Measurements from ENCODE around the gene PLEKHB2.
"Not testable (repeated sequence)": the region's sequence is repeated elsewhere in the genome, so short reads cannot be mapped to it uniquely, and the experiment has no call there.

The PLEKHB2 gene

GRCh38 chr2:131079931-131080330 lies 25.2 kb upstream of the PLEKHB2 start:
- H3K27ac Mint-ChIP-seq, H3K9me3 Mint-ChIP-seq, ATAC-seq, H3K4me3 Mint-ChIP-seq, H3K27me3 Mint-ChIP-seq: not testable (repeated sequence)
- Mint-ChIP-seq H3K4me1 (peaks cover 42% of the 10 kb centered on the region), H3K36me3 (peaks cover 64% of the 10 kb centered on the region)

- no peak overlapping the region for H3K27ac Mint-ChIP-seq
- no peak for ATAC-seq
- peaks cover 63% of the 10 kb centered on the region for H3K36me3 Mint-ChIP-seq
- no peaks in the 10 kb centered on the region for H3K27me3 Mint-ChIP-seq
- H3K9me3 Mint-ChIP-seq: no peaks in the 10 kb centered on the region
- H3K4me3 Mint-ChIP-seq: no peak overlapping the region
- peaks cover 42% of the 10 kb centered on the region for H3K4me1 Mint-ChIP-seq
Observed at GRCh38 chr2:131081190-131081589, 23.9 kb upstream of the PLEKHB2 start.

- Mint-ChIP-seq H3K4me3 (no peak overlapping the region), H3K36me3 (peaks cover 59% of the 10 kb centered on the region), H3K9me3 (no peaks in the 10 kb centered on the region), H3K4me1 (peaks cover 34% of the 10 kb centered on the region), H3K27me3 (no peaks in the 10 kb centered on the region), H3K27ac (no peak overlapping the region)
- no peak for ATAC-seq
Observed at GRCh38 chr2:131085646-131086045, 19.5 kb upstream of the PLEKHB2 start.

GRCh38 chr2:131092458-131093005 lies 12.6 kb upstream of the PLEKHB2 start:
- H3K27ac Mint-ChIP-seq: peak overlapping the region; percentile 95
- peaks cover 28% of the 10 kb centered on the region for H3K4me1 Mint-ChIP-seq
- H3K27me3 Mint-ChIP-seq: no peaks in the 10 kb centered on the region
- peak overlapping the region; percentile 91 for H3K4me3 Mint-ChIP-seq
- no peak for ATAC-seq
- peaks cover 17% of the 10 kb centered on the region for H3K36me3 Mint-ChIP-seq
- no peaks in the 10 kb centered on the region for H3K9me3 Mint-ChIP-seq

GRCh38 chr2:131093006-131093695 lies 12.0 kb upstream of the PLEKHB2 start, which contains the start of gene FAM168B:
FAM168B (minus strand) TSS chr2:131093460; CDS start chr2:131082646, 10,814 bp downstream.
- peaks cover 12% of the 10 kb centered on the region for H3K36me3 Mint-ChIP-seq
- H3K27me3 Mint-ChIP-seq: no peaks in the 10 kb centered on the region
- ATAC-seq: peak; percentile 93

GRCh38 chr2:131093696-131094462 lies 11.3 kb upstream of the PLEKHB2 start:
- peak; percentile 90 for ATAC-seq
- Mint-ChIP-seq H3K4me3 (peak overlapping the region; percentile 91), H3K4me1 (peaks cover 24% of the 10 kb centered on the region), H3K27ac (peak overlapping the region; percentile 95), H3K27me3 (no peaks in the 10 kb centered on the region), H3K9me3 (no peaks in the 10 kb centered on the region), H3K36me3 (peaks cover 6% of the 10 kb centered on the region)

More at GRCh38 chr2:131093006-131093695, 12.0 kb upstream of the PLEKHB2 start, which contains the start of gene FAM168B:
- peaks cover 28% of the 10 kb centered on the region for H3K4me1 Mint-ChIP-seq
- no peaks in the 10 kb centered on the region for H3K9me3 Mint-ChIP-seq
- peak within 1 kb of the TSS; percentile 95 for H3K27ac Mint-ChIP-seq
- peak within 1 kb of the TSS; percentile 91 for H3K4me3 Mint-ChIP-seq

- Mint-ChIP-seq H3K36me3 (no peaks in the 10 kb centered on the region), H3K27ac (peak overlapping the region; percentile 95), H3K4me1 (peaks cover 17% of the 10 kb centered on the region), H3K27me3 (no peaks in the 10 kb centered on the region), H3K4me3 (peak overlapping the region; percentile 91), H3K9me3 (no peaks in the 10 kb centered on the region)
- no peak for ATAC-seq
Observed at GRCh38 chr2:131094463-131095281, 10.5 kb upstream of the PLEKHB2 start.

- Mint-ChIP-seq H3K4me3 (no peak overlapping the region), H3K4me1 (peaks cover 31% of the 10 kb centered on the region), H3K36me3 (no peaks in the 10 kb centered on the region), H3K9me3 (no peaks in the 10 kb centered on the region), H3K27ac (no peak overlapping the region), H3K27me3 (no peaks in the 10 kb centered on the region)
- ATAC-seq: no peak
Observed at GRCh38 chr2:131103165-131103564, 2.0 kb upstream of the PLEKHB2 start.

GRCh38 chr2:131104487-131105155 lies 515 bp upstream of the PLEKHB2 start:
- no peaks in the 10 kb centered on the region for H3K9me3 Mint-ChIP-seq
- H3K36me3 Mint-ChIP-seq: no peaks in the 10 kb centered on the region
- peak overlapping the region; percentile 91 for H3K27ac Mint-ChIP-seq
- peak overlapping the region; percentile 94 for H3K4me3 Mint-ChIP-seq
- peaks cover 35% of the 10 kb centered on the region for H3K4me1 Mint-ChIP-seq
- no peaks in the 10 kb centered on the region for H3K27me3 Mint-ChIP-seq
- ATAC-seq: peak; percentile 84

GRCh38 chr2:131105950-131106801 lies 1.0 kb downstream of the PLEKHB2 start:
- Mint-ChIP-seq H3K4me3 (peak overlapping the region; percentile 94), H3K27me3 (no peaks in the 10 kb centered on the region), H3K36me3 (peaks cover 13% of the 10 kb centered on the region), H3K9me3 (no peaks in the 10 kb centered on the region), H3K27ac (peak overlapping the region; percentile 91), H3K4me1 (peaks cover 48% of the 10 kb centered on the region)
- peak; percentile 43 for ATAC-seq

GRCh38 chr2:131112529-131112928 lies 7.4 kb downstream of the PLEKHB2 start:
- H3K36me3 Mint-ChIP-seq: peaks cover 70% of the 10 kb centered on the region
- ATAC-seq: no peak

GRCh38 chr2:131113566-131114227 lies 8.6 kb downstream of the PLEKHB2 start:
- Mint-ChIP-seq H3K4me1 (peaks cover 51% of the 10 kb centered on the region), H3K9me3 (peaks cover 6% of the 10 kb centered on the region), H3K4me3 (no peak overlapping the region), H3K27me3 (no peaks in the 10 kb centered on the region), H3K27ac (no peak overlapping the region), H3K36me3 (peaks cover 79% of the 10 kb centered on the region)
- ATAC-seq: no peak

More at GRCh38 chr2:131112529-131112928, 7.4 kb downstream of the PLEKHB2 start:
- Mint-ChIP-seq H3K4me1 (peaks cover 47% of the 10 kb centered on the region), H3K27ac (no peak overlapping the region), H3K9me3 (peaks cover 6% of the 10 kb centered on the region), H3K27me3 (no peaks in the 10 kb centered on the region), H3K4me3 (no peak overlapping the region)

- not testable (repeated sequence) for ATAC-seq
- peaks cover 78% of the 10 kb centered on the region for H3K36me3 Mint-ChIP-seq
Observed at GRCh38 chr2:131114950-131115349, 9.8 kb downstream of the PLEKHB2 start.

More at GRCh38 chr2:131114950-131115349, 9.8 kb downstream of the PLEKHB2 start:
- peaks cover 51% of the 10 kb centered on the region for H3K4me1 Mint-ChIP-seq
- peak overlapping the region; percentile 38 for H3K27ac Mint-ChIP-seq
- not testable (repeated sequence) for H3K9me3 Mint-ChIP-seq, H3K27me3 Mint-ChIP-seq, H3K4me3 Mint-ChIP-seq
